ENCODE measurements around the gene CDH13. TPM values are rescaled to one million over a fixed set of nuclear protein-coding genes. Genes with fewer than 3 reads are reported as not detected.

CDH13 gene
- total and polyA plus RNA-seq, 10 of the 15 experiments (the other 5 are each of a cell fraction or from before 2014, with no cell fraction given) = under 0.01 to 0.05 TPM; not detected in 8

DNA sequence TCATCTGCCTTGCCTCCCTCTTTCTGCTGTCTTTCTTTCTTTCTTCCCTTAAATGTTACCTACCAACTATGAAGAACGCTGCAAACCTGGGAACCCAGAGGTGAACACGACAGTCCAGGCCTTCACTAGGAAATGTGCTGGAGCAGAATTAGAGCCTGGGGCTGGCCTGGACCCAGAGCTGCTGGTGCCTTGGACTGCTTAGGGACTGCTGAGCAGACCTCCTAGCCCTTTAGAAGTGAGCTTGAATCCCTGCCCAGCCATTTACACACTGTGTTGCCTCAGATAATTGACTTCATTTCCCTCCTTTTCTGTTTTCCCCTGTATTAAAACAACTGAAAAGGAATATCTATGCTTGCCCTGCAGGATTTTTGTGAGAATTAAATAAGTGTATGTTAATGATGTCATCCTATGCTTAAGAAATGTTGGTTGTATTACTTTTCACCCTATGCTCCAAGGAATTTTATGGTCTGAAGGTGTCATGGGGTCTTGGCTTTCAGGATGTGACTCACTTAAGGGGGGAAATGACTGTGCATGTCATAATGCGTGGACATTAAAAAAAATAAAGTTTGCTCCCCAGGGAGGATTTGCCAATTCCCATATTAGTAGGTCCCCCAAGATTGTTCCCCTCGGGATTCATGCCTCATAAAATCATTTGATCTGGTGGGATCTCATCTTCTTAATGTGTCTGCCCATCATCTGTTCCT, 11.5 kb downstream of the CDH13 start:
- Histone ChIP-seq H3K9me3 (replicated peaks; ENCODE audit: control insufficient read depth, insufficient read depth, low read length) (no peaks in the 10 kb centered on the region), H3K4me1 (ENCODE audit: control insufficient read depth, insufficient read depth, low read length) (0 out of 2 replicates have a peak, but pooled peaks cover 2% of the 10 kb centered on the region), H3K79me2 (ENCODE audit: control insufficient read depth, insufficient read depth, low read length) (no peaks in the 10 kb centered on the region), H3K9ac (ENCODE audit: control insufficient read depth, insufficient read depth, low read length) (no peak overlapping the region), H4K20me1 (ENCODE audit: control insufficient read depth, insufficient read depth) (no peaks in the 10 kb centered on the region), H3K27ac (ENCODE audit: control insufficient read depth, insufficient read depth) (no peak overlapping the region), H3K36me3 (ENCODE audit: control insufficient read depth in 2 of 2, insufficient read depth in 2 of 2, low read length in 1 of 2) (no peaks in the 10 kb centered on the region), H3K27me3 (replicated peaks in 1 of 2; ENCODE audit: control insufficient read depth in 2 of 2, insufficient read depth in 2 of 2, low read length in 1 of 2) (no peaks in the 10 kb centered on the region; a peak in 1 of 4 replicates), H2AFZ (ENCODE audit: control insufficient read depth, low read depth, low read length) (no peak overlapping the region), H3K4me3 (no peak overlapping the region), H3K4me2 (ENCODE audit: control insufficient read depth, insufficient read depth) (no peak overlapping the region)
- BruUV-seq (replicated peaks) = no TSS peak
- ChIA-PET POLR2A (no interaction called here), CTCF (interaction anchor here (1.0 to 10.1 kb wide), 3 partner anchors 17 to 374 kb away, joined by 4 to 131 read pairs (median 13); no protein-coding TSS in a partner anchor), SMC1A (ENCODE audit: uncharacterized antibody, unreplicated experiment) (interaction anchor here (0.8 kb wide), 1 partner anchor 71 kb away, joined by 3 read pairs; no protein-coding TSS in a partner anchor), RAD21 (ENCODE audit: unreplicated experiment) (no interaction called here)
- in situ Hi-C loops (cut with MboI) = no loop called here
- no peak for ATAC-seq
- no peak for FAIRE-seq
- intact Hi-C loops (cut with micrococcal nuclease; ENCODE audit: unreplicated experiment) = loop anchor here (10.0 kb wide), 2 partner anchors 157 to 577 kb away; no protein-coding TSS in a partner anchor
- no peak for DNase-seq (ENCODE audit: low read depth, low spot score)
- TF ChIP-seq JUNB (IDR thresholded peaks at IDR 0.05) (peak; percentile 47; the same call in 1 of the 2 replicates), WRNIP1 (IDR thresholded peaks at IDR 0.05; ENCODE audit: borderline replicate concordance, low read depth, low read length) (no peak), SP1 (IDR thresholded peaks at IDR 0.05; ENCODE audit: low read depth, low read length) (no peak)
- WGBS (ENCODE audit: insufficient coverage, insufficient replicate concordance, low lambda C conversion rate, missing lambda C conversion rate) = 23% methylated on average over 4 of the region's 4 CpGs

DNA sequence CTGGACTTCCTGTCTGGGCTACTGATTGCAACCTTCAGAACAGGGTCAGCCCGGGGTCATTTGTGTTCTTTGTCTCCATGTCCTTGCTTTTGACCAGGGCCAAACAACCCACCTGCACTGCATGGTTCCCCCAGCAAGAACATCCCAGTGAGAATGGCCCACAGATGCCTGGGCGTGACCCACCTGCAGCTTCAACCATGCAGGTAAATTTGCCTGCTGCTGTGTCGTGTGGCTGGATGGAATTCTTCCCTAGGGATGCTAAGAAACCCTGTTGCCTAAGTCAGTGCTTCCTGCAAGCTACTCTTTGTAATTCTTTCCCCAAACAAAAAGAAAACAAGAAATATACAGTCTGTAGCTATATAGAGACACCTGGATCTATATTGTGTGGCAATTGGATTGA, 12.5 kb downstream of the CDH13 start:
- no TSS peak for BruUV-seq (replicated peaks)
- Histone ChIP-seq H3K79me2 (ENCODE audit: control insufficient read depth, insufficient read depth, low read length) (no peaks in the 10 kb centered on the region), H3K9ac (ENCODE audit: control insufficient read depth, insufficient read depth, low read length) (no peak overlapping the region), H3K4me2 (ENCODE audit: control insufficient read depth, insufficient read depth) (no peak overlapping the region), H2AFZ (ENCODE audit: control insufficient read depth, low read depth, low read length) (no peak overlapping the region), H3K4me1 (ENCODE audit: control insufficient read depth, insufficient read depth, low read length) (0 out of 2 replicates have a peak, but pooled peaks cover 2% of the 10 kb centered on the region), H4K20me1 (ENCODE audit: control insufficient read depth, insufficient read depth) (no peaks in the 10 kb centered on the region), H3K4me3 (no peak overlapping the region), H3K36me3 (ENCODE audit: control insufficient read depth in 2 of 2, insufficient read depth in 2 of 2, low read length in 1 of 2) (no peaks in the 10 kb centered on the region), H3K9me3 (replicated peaks; ENCODE audit: control insufficient read depth, insufficient read depth, low read length) (no peaks in the 10 kb centered on the region), H3K27me3 (replicated peaks in 1 of 2; ENCODE audit: control insufficient read depth in 2 of 2, insufficient read depth in 2 of 2, low read length in 1 of 2) (no peaks in the 10 kb centered on the region; a peak in 1 of 4 replicates), H3K27ac (ENCODE audit: control insufficient read depth, insufficient read depth) (no peak overlapping the region)
- intact Hi-C loops (cut with micrococcal nuclease; ENCODE audit: unreplicated experiment) (loop anchor here (1.0 to 10.0 kb wide), 3 partner anchors 32 to 576 kb away; no protein-coding TSS in a partner anchor), in situ Hi-C loops (cut with MboI) (no loop called here)
- no peak for DNase-seq (ENCODE audit: low read depth, low spot score)
- RAD21 ChIA-PET (ENCODE audit: unreplicated experiment) = no interaction called here
- POLR2A ChIA-PET = no interaction called here
- SMC1A ChIA-PET (ENCODE audit: uncharacterized antibody, unreplicated experiment) = interaction anchor here (1.0 to 7.8 kb wide), 4 partner anchors 9 to 71 kb away, joined by 3 to 63 read pairs (median 12); no protein-coding TSS in a partner anchor
- no peak for FAIRE-seq
- CTCF ChIA-PET = interaction anchor here (0.7 to 10.1 kb wide), 5 partner anchors 8 to 375 kb away, joined by 3 to 131 read pairs (median 17); no protein-coding TSS in a partner anchor
- no peak for ATAC-seq
- 6% methylated on average over 3 of the region's 3 CpGs for WGBS (ENCODE audit: insufficient coverage, insufficient replicate concordance, low lambda C conversion rate, missing lambda C conversion rate)
- no peak for TF ChIP-seq MYB (IDR thresholded peaks at IDR 0.05; ENCODE audit: borderline replicate concordance, low read depth, low read length)
- TF ChIP-seq STAT1 (conservative IDR thresholded peaks at IDR 0.05) = no peak
- TF ChIP-seq NFXL1 (IDR thresholded peaks at IDR 0.05; ENCODE audit: borderline replicate concordance) = no peak
- no peak for TF ChIP-seq RBBP5 (conservative IDR thresholded peaks at IDR 0.05)
- no peak for TF ChIP-seq CBX3 (IDR thresholded peaks at IDR 0.05; ENCODE audit: borderline replicate concordance, low read depth)
- TF ChIP-seq JUND (IDR thresholded peaks at IDR 0.05; ENCODE audit: low read depth, low read length) = no peak
- no peak for TF ChIP-seq SP1 (IDR thresholded peaks at IDR 0.05; ENCODE audit: low read depth, low read length)
- TF ChIP-seq MYC (IDR thresholded peaks at IDR 0.05; ENCODE audit: insufficient read depth, insufficient read length, insufficient replicate concordance, low read length, severe bottlenecking) = no peak
- TF ChIP-seq SREBF1 (IDR thresholded peaks at IDR 0.05; ENCODE audit: low read length) = no peak
- TF ChIP-seq ZNF622 (IDR thresholded peaks at IDR 0.05) = no peak
- no peak for TF ChIP-seq POLR2AphosphoS2 (IDR thresholded peaks at IDR 0.05; ENCODE audit: low read depth, low read length)
- TF ChIP-seq, protein P1, sequence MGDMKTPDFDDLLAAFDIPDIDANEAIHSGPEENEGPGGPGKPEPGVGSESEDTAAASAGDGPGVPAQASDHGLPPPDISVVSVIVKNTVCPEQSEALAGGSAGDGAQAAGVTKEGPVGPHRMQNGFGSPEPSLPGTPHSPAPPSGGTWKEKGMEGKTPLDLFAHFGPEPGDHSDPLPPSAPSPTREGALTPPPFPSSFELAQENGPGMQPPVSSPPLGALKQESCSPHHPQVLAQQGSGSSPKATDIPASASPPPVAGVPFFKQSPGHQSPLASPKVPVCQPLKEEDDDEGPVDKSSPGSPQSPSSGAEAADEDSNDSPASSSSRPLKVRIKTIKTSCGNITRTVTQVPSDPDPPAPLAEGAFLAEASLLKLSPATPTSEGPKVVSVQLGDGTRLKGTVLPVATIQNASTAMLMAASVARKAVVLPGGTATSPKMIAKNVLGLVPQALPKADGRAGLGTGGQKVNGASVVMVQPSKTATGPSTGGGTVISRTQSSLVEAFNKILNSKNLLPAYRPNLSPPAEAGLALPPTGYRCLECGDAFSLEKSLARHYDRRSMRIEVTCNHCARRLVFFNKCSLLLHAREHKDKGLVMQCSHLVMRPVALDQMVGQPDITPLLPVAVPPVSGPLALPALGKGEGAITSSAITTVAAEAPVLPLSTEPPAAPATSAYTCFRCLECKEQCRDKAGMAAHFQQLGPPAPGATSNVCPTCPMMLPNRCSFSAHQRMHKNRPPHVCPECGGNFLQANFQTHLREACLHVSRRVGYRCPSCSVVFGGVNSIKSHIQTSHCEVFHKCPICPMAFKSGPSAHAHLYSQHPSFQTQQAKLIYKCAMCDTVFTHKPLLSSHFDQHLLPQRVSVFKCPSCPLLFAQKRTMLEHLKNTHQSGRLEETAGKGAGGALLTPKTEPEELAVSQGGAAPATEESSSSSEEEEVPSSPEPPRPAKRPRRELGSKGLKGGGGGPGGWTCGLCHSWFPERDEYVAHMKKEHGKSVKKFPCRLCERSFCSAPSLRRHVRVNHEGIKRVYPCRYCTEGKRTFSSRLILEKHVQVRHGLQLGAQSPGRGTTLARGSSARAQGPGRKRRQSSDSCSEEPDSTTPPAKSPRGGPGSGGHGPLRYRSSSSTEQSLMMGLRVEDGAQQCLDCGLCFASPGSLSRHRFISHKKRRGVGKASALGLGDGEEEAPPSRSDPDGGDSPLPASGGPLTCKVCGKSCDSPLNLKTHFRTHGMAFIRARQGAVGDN (IDR thresholded peaks at IDR 0.05) = no peak
